AG09319 (cell line): ENCODE results near the gene RPTOR.
"Not testable (repeated sequence)": the region's sequence is repeated elsewhere in the genome, so short reads cannot be mapped to it uniquely, and the experiment has no call there.

Experiments
- DNase-seq: peaks from one replicate; pipeline ENCODE4 v3.0.0-alpha.2; 2010; ENCODE audit warnings: low read depth; ENCODE audit errors: extremely low read depth
- TF ChIP-seq, protein P1 (sequence below): IDR thresholded peaks from 2 replicates; pipeline ENCODE4 v1.5.1; 2011; ENCODE audit warnings: low read depth, mild to moderate bottlenecking, inconsistent platforms, low read length, moderate library complexity

RPTOR gene

DNA sequence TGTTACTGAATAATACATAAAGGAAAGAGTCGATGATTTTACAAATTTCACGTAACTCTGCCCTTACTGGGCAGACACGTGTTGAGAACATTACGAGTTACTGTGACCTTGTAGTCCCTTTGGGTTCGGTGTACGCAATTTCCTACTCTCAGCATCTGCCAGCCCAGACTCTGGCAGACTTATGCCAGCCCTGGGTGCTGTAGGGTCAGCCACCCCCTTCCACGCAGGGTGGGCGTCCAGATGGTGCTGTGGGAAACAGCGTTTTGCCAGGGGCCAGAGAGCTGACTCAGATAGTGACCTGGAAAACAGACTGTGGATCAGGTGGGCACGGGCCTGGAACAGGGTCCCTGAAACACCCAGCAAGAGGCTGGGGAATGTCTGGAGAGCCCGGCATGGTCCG is 148.9 kb downstream of the RPTOR start:
- TF ChIP-seq, protein P1, sequence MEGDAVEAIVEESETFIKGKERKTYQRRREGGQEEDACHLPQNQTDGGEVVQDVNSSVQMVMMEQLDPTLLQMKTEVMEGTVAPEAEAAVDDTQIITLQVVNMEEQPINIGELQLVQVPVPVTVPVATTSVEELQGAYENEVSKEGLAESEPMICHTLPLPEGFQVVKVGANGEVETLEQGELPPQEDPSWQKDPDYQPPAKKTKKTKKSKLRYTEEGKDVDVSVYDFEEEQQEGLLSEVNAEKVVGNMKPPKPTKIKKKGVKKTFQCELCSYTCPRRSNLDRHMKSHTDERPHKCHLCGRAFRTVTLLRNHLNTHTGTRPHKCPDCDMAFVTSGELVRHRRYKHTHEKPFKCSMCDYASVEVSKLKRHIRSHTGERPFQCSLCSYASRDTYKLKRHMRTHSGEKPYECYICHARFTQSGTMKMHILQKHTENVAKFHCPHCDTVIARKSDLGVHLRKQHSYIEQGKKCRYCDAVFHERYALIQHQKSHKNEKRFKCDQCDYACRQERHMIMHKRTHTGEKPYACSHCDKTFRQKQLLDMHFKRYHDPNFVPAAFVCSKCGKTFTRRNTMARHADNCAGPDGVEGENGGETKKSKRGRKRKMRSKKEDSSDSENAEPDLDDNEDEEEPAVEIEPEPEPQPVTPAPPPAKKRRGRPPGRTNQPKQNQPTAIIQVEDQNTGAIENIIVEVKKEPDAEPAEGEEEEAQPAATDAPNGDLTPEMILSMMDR, result no peak
- DNase-seq, result no peak

- DNase-seq, result no peak
- TF ChIP-seq, protein P1, result no peak
These were observed 149.7 kb downstream of the RPTOR start for GRCh38 chr17:80694085-80694991.

DNA sequence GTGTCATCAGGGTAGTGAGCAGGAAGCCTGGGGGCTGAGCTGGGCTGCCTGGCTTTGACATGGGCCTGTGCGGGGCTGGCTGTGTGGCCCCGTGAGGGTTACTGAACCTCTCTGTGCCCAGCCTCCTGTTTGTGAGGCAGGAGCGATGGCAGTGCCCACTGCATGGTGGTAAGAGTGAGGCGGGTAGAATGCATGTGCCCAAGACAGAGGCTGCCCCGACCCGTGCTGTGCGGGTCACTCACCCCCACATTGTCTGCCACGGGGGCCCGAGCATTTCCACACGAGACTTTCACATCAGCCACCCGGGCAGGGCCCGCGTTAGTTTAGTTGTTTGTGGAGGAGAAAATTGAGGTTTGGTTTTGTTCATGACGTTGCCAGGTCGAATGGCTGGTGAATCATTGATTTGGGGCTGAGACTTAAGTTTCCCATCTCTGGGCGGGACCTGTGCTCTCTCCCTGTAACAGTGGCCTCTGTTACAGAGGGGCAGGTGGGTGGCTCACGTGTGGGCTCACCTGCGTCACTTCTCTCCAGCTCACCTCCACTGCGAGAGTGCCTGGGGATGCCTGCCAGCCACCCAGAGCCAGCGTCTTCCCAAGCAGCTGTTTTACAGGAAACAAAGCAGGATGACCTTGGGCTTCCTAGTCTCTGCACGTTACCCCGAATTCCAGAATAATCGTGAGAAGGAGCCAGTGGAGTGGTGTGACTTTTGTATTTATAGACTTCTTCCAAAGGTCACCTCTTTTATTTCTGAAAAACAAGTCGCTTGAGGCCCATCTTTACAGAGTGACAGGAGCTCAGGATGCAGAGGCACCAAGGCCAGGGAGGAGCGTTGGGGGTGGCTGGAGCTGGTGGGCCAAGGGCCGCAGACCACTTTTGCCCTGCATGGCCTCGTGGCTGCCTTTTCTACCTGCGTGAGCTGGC is 150.6 kb downstream of the RPTOR start:
- DNase-seq, result no peak
- TF ChIP-seq, protein P1, result no peak

GRCh38 chr17:80695979-80696378 is 151.3 kb downstream of the RPTOR start:
- TF ChIP-seq, protein P1, result no peak
- no peak for DNase-seq

GRCh38 chr17:80696456-80696855 is 151.8 kb downstream of the RPTOR start:
- TF ChIP-seq, protein P1, result no peak
- no peak for DNase-seq

DNA sequence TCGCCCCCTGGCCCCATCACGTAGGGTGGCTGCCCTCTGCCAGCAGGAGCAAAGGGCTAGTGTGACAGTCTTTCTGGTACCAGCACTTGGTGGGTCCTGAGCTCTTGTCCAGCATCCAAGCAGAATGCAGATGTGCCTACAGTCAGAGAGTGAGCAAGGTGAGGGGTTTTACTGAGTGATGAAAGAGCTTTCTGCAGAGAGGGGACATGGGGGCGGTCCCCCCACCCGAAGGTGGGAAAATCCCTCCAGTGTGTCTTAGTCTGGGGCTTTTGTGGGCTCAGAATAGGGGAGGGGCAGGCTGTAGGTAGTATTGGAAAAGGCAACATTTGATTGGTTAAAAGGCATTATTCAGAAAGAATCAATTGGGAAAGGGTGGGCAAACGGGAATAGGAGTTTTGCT is 152.3 kb downstream of the RPTOR start:
- TF ChIP-seq, protein P1, result no peak
- no peak for DNase-seq

GRCh38 chr17:80698297-80698696 is 153.7 kb downstream of the RPTOR start:
- TF ChIP-seq, protein P1, result no peak
- no peak for DNase-seq

- not testable (repeated sequence) for DNase-seq
These were observed 154.6 kb downstream of the RPTOR start for GRCh38 chr17:80699205-80699604.
